K562 (cell line): ENCODE measurements around the gene DTHD1. TPM values are rescaled to one million over a fixed set of nuclear protein-coding genes. Genes with fewer than 3 reads are reported as not detected.

Source experiments
- ATAC-seq: fragments of 200-7000 bp; cut with Tn5 transposase; 3 replicates; pipeline ENCODE4 v1.9.1; 2020; ENCODE audit warnings: moderate library complexity
- BruUV-seq: library from RNA; stranded (reverse); fragments of 400-500 nt; replicated peaks from 2 replicates; lab custom pipeline; 2021; lab: Mats Ljungman, UMichigan
- CTCF ChIA-PET: fragments of 300-600 bp; formaldehyde crosslinking; extraction: SDS; loops from one replicate; lab custom pipeline; 2021; ENCODE audit warnings: low intra/inter-chr PET ratio; lab: Yijun Ruan, JAX
- POLR2A ChIA-PET: fragments of 300-600, 350-650 bp; sonication (Branson Sonifier 250); formaldehyde crosslinking; extraction: SDS; loops from one replicate; lab custom pipeline; 2021; ENCODE audit warnings: antibody characterized with exemption, inconsistent platforms; lab: Yijun Ruan, JAX
- DNase-seq, 4 experiments: peaks; one replicate each; pipeline versions ENCODE4 v3.0.0 to v3.0.0-alpha.2; 2011 to 2018; ENCODE audit warnings: low spot score in 3 of 4, mixed read lengths in 3 of 4; ENCODE audit errors: extremely low read depth in 1 of 4
- FAIRE-seq: peaks from 2 replicates; lab custom pipeline; 2011; peaks lifted over from hg19 to GRCh38; lab: Jason Lieb, UNC
- H2AFZ ChIP-seq: 2 replicates; pipeline ENCODE4 v1.6.0; 2011; ENCODE audit warnings: low read depth, low read length, control low read depth, inconsistent platforms
- H3K27ac ChIP-seq: fragments of 200-600 bp; 3 replicates; pipeline ENCODE4 v1.8.0; 2011; ENCODE audit warnings: low read depth, mild to moderate bottlenecking, control low read depth, inconsistent platforms, low read length, moderate library complexity, mixed read lengths; ENCODE audit errors: extremely low read depth
- H3K27me3 ChIP-seq, 2 experiments: fragments of 300-600 bp in 1 of 2; 2 replicates in 1 of 2; 3 replicates in 1 of 2; pipeline versions ENCODE4 v1.6.0 to v1.8.0; 2011; ENCODE audit warnings: inconsistent platforms in 2 of 2, low read length in 2 of 2, mild to moderate bottlenecking in 1 of 2, mixed read lengths in 1 of 2, moderate library complexity in 1 of 2; ENCODE audit not compliant: control insufficient read depth in 2 of 2, insufficient read depth in 2 of 2
- H3K36me3 ChIP-seq: fragments of 300-600 bp; 3 replicates; pipeline ENCODE4 v1.8.0; 2011; ENCODE audit warnings: mild to moderate bottlenecking, low read length, inconsistent platforms; ENCODE audit not compliant: control insufficient read depth, insufficient read depth
- H3K4me1 ChIP-seq, 2 experiments: fragments of 200-600 bp in 1 of 2; replicated peaks in 1 of 2; 2 replicates in 1 of 2; 3 replicates in 1 of 2; pipeline versions ENCODE4 v1.5.1 to v1.8.0; 2011; ENCODE audit warnings: inconsistent platforms in 2 of 2, low read length in 2 of 2, mild to moderate bottlenecking in 1 of 2, mixed read lengths in 1 of 2, moderate library complexity in 1 of 2; ENCODE audit not compliant: control insufficient read depth in 2 of 2, insufficient read depth in 2 of 2
- H3K4me2 ChIP-seq: 2 replicates; pipeline ENCODE4 v1.6.1; 2011; ENCODE audit warnings: low read length, control low read depth, inconsistent platforms, mixed read lengths; ENCODE audit not compliant: insufficient read depth
- H3K4me3 ChIP-seq: fragments of 200-600 bp; sonication (generic), shearing (Covaris generic); 2 replicates; pipeline ENCODE4 v1.5.1; 2016; ENCODE audit warnings: control low read depth, inconsistent platforms
- H3K79me2 ChIP-seq: fragments of 200-600 bp; 3 replicates; pipeline ENCODE4 v1.8.0; 2011; ENCODE audit warnings: low read length, inconsistent platforms; ENCODE audit not compliant: control insufficient read depth, insufficient read depth
- H3K9ac ChIP-seq, 2 experiments: 2 replicates each; pipeline versions ENCODE4 v1.6.0 to v1.6.1; 2011; ENCODE audit warnings: low read depth in 2 of 2, low read length in 2 of 2, control low read depth in 1 of 2, inconsistent platforms in 1 of 2, mild to moderate bottlenecking in 1 of 2, mixed read lengths in 1 of 2; ENCODE audit not compliant: insufficient read depth in 1 of 2
- H3K9me1 ChIP-seq: one replicate; pipeline ENCODE4 v1.6.0; 2011; ENCODE audit warnings: inconsistent platforms, mild to moderate bottlenecking, low read length, moderate library complexity; ENCODE audit not compliant: control insufficient read depth, insufficient read depth
- H3K9me3 ChIP-seq: replicated peaks from 2 replicates; pipeline ENCODE4 v1.5.1; 2011; ENCODE audit warnings: low read depth, low read length, inconsistent platforms; ENCODE audit not compliant: control insufficient read depth, insufficient read depth
- H4K20me1 ChIP-seq: replicated peaks from 2 replicates; pipeline ENCODE4 v1.6.1; 2011; ENCODE audit warnings: low read length, inconsistent platforms, mixed read lengths; ENCODE audit not compliant: control insufficient read depth, insufficient read depth
- BRF1 ChIP-seq: IDR thresholded peaks from 3 replicates; pipeline ENCODE4 v1.6.1; 2011; ENCODE audit warnings: borderline replicate concordance, mild to moderate bottlenecking; ENCODE audit not compliant: insufficient read length; ENCODE audit errors: extremely low read depth
- CBX2 ChIP-seq: fragments of 200-600 bp; sonication (generic); IDR thresholded peaks from one replicate; pipeline ENCODE4 v1.6.1; 2012; ENCODE audit warnings: mild to moderate bottlenecking, low read length, inconsistent platforms; ENCODE audit not compliant: insufficient read depth, poor library complexity, severe bottlenecking
- E2F1 ChIP-seq: sonication (generic); formaldehyde crosslinking; IDR thresholded peaks from 2 replicates; pipeline ENCODE4 v1.8.1; 2023; ENCODE audit warnings: mild to moderate bottlenecking, missing genetic modification reagents, moderate library complexity
- EGR1 ChIP-seq: fragments of 450-650 bp; conservative IDR thresholded peaks from 2 replicates; pipeline ENCODE4 v1.6.1; 2017; ENCODE audit warnings: mild to moderate bottlenecking
- EZH2 ChIP-seq: IDR thresholded peaks from 2 replicates; pipeline ENCODE4 v1.6.1; 2012; ENCODE audit warnings: low read depth, mild to moderate bottlenecking, inconsistent platforms, low read length, borderline replicate concordance
- FOSL1 ChIP-seq: fragments of 200-800 bp; sonication (Bioruptor generic); conservative IDR thresholded peaks from 2 replicates; pipeline ENCODE4 v1.6.1; 2016; ENCODE audit warnings: missing genetic modification characterization, missing compliant biosample characterization
- MCM2 ChIP-seq: fragments of 450-650 bp; IDR thresholded peaks from 2 replicates; pipeline ENCODE4 v1.6.1; 2017; ENCODE audit warnings: low read depth, mild to moderate bottlenecking
- PML ChIP-seq: IDR thresholded peaks from 2 replicates; pipeline ENCODE4 v1.6.1; 2012; ENCODE audit warnings: low read length, inconsistent platforms
- POLR2A ChIP-seq: fragments of 450-650 bp; conservative IDR thresholded peaks from 2 replicates; pipeline ENCODE4 v1.6.1; 2016
- SRF ChIP-seq, 2 experiments: fragments of 250-450, 450-650 bp in 1 of 2; sonication (Bioruptor Pico) in 1 of 2; sonication (generic) in 1 of 2; formaldehyde crosslinking; IDR thresholded peaks; 2 replicates each; pipeline versions ENCODE4 v1.5.0 to v1.5.1; 2020 to 2022; ENCODE audit warnings: mild to moderate bottlenecking in 1 of 2, missing genetic modification reagents in 1 of 2
- ZBTB49 ChIP-seq: sonication (generic); formaldehyde crosslinking; IDR thresholded peaks from 2 replicates; pipeline ENCODE4 v1.8.0; 2022; ENCODE audit warnings: missing genetic modification reagents, mild to moderate bottlenecking, borderline replicate concordance
- ZKSCAN3 ChIP-seq: fragments of 250-450 bp; sonication (Bioruptor Pico); IDR thresholded peaks from 2 replicates; pipeline ENCODE4 v1.4.0; 2020
- ZNF354B ChIP-seq: fragments of 250-450 bp; sonication (Bioruptor Pico); IDR thresholded peaks from 2 replicates; pipeline ENCODE4 v1.4.0; 2020
- ZNF436 ChIP-seq: fragments of 250-450, 450-650 bp; sonication (Bioruptor Pico); formaldehyde crosslinking; IDR thresholded peaks from 2 replicates; pipeline ENCODE4 v1.7.0; 2020; ENCODE audit warnings: mild to moderate bottlenecking
- ZSCAN29 ChIP-seq: fragments of 450-650 bp; IDR thresholded peaks from 2 replicates; pipeline ENCODE4 v1.6.1; 2017
- WGBS: fragments of 100-300 bp; shearing (Covaris generic); methylation state at CpG from one replicate; pipeline ENCODE4 v1.1.6; 2016; ENCODE audit warnings: low coverage, mixed read lengths; ENCODE audit not compliant: insufficient coverage; ENCODE audit errors: missing lambda C conversion rate; 5-methylcytosine and 5-hydroxymethylcytosine counted together
- in situ Hi-C: fragments of 300-500 bp; cut with MboI; formaldehyde crosslinking; loops from 4 replicates; pipeline ENCODE4 v1.15.0; 2018; ENCODE audit warnings: inconsistent platforms, mixed read lengths
- intact Hi-C: fragments of 100-400 bp; cut with micrococcal nuclease; formaldehyde crosslinking; loops from 2 replicates; pipeline ENCODE4 v1.14.2; 2022
- polyA plus RNA-seq, 8 experiments: library from polyadenylated mRNA; depleted of rRNA in 4 of 8; stranded (reverse) in 5 of 8; unstranded in 3 of 8; fragments of >200 nt; fragmentation: Nextera tagmentation in 2 of 8; fragmentation: Illumina TruSeq in 1 of 8; extraction: Ambion mirVana in 2 of 8; extraction: Trizol in 1 of 8; gene quantifications; 2 replicates each; pipeline versions ENCODE4 v1.2.1 to v1.2.3, GENCODE V29; 2011 to 2014; ENCODE audit warnings: inconsistent platforms in 1 of 8, missing spikeins in 1 of 8
- total RNA-seq, 7 experiments: library from RNA; depleted of rRNA in 6 of 7; stranded (reverse); fragments of >200 nt in 6 of 7; fragmentation: Illumina TruSeq in 2 of 7; extraction: Trizol in 2 of 7; gene quantifications; 2 replicates each; pipeline versions ENCODE4 v1.2.1 to v1.2.3, GENCODE V29; 2011 to 2021; ENCODE audit warnings: low replicate concordance in 1 of 7

The DTHD1 gene
- total and polyA plus RNA-seq, 9 of the 15 experiments (the other 6 are each of a cell fraction or from before 2014, with no cell fraction given): not detected

- ChIA-PET CTCF (no interaction called here), POLR2A (no interaction called here)
- TF ChIP-seq ZBTB49 (no peak), PML (no peak), ZKSCAN3 (CRISPR knock-in tag) (no peak), SRF (CRISPR knock-in tag; IDR thresholded peaks at IDR 0.05) (no peak), ZNF436 (CRISPR knock-in tag) (no peak), ZNF354B (CRISPR knock-in tag) (no peak), MCM2 (no peak), EGR1 (no peak), POLR2A (no peak), EZH2 (no peak), CBX2 (no peak), BRF1 (no peak), E2F1 (CRISPR knock-in tag) (no peak), ZSCAN29 (no peak), FOSL1 (no peak)
- no peak overlapping the region for H2AFZ ChIP-seq
- 2% methylated on average over 4 of the region's 4 CpGs for WGBS
- no peaks in the 10 kb centered on the region for H3K9me1 ChIP-seq
- no peak overlapping the region for H3K4me3 ChIP-seq
- no peak for ATAC-seq
- no peak overlapping the region for H3K9ac ChIP-seq
- BruUV-seq: no TSS peak
- no peak overlapping the region for H3K27ac ChIP-seq
- FAIRE-seq: no peak
- H4K20me1 ChIP-seq: no peaks in the 10 kb centered on the region
- H3K9me3 ChIP-seq: no peaks in the 10 kb centered on the region
- no peaks in the 10 kb centered on the region for H3K27me3 ChIP-seq
- no peaks in the 10 kb centered on the region for H3K79me2 ChIP-seq
- in situ Hi-C loops (no loop called here), intact Hi-C loops (no loop called here)
- no peak overlapping the region for H3K4me2 ChIP-seq
- no peaks in the 10 kb centered on the region for H3K4me1 ChIP-seq
- no peaks in the 10 kb centered on the region for H3K36me3 ChIP-seq
- DNase-seq: no peak
These were observed 8.1 kb upstream of the DTHD1 start for GRCh38 chr4:36273276-36273675.
